Lower leg skin (tissue), 3 donors: ENCODE results near the gene PABPN1.

Source experiments
- CTCF ChIP-seq, 3 donors: fragments of 450-650 bp; IDR thresholded peaks; one replicate each; pipeline ENCODE4 v1.5.1; 2016; ENCODE audit warnings: antibody characterized with exemption in 3 of 3, mild to moderate bottlenecking in 3 of 3, moderate library complexity in 2 of 3
- POLR2A ChIP-seq, 2 donors: fragments of 450-650 bp; IDR thresholded peaks; one replicate each; pipeline ENCODE4 v1.6.1; 2016 to 2017; ENCODE audit warnings: antibody characterized with exemption in 2 of 2, mild to moderate bottlenecking in 1 of 2, moderate library complexity in 1 of 2

DNA sequence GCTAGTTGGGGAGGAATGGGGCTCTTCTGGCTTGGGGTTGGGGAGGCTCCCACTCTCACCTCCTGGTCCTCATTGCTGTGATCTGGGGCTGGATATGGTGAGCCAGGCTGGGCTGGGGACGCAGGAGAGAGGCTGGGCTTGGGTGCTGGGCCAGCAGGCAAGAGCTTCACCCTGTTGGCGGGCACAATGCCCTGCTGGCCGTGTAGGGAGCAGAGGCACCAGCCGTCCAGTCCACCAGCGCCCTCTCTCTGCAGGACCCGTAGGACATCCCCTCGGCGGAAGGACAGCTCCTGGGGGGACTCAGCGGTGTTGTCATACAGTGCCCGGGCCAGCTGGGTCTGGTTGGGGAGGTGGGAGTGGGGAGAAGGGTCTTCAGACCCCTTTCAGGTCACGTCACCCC is 39.2 kb downstream of the PABPN1 start:
- TF ChIP-seq POLR2A (IDR thresholded peaks at IDR 0.05) (no peak), CTCF (IDR thresholded peaks at IDR 0.05) (no peak)
